ENCODE results near the gene MCF2L2. TPM values are rescaled to one million over a fixed set of nuclear protein-coding genes. Genes with fewer than 3 reads are reported as not detected.

MCF2L2 gene
- total and polyA plus RNA-seq, 2 donors (not counting 3 experiments of a cell fraction or from before 2014, with no cell fraction given) = 0.15 to 1.1 TPM

DNA sequence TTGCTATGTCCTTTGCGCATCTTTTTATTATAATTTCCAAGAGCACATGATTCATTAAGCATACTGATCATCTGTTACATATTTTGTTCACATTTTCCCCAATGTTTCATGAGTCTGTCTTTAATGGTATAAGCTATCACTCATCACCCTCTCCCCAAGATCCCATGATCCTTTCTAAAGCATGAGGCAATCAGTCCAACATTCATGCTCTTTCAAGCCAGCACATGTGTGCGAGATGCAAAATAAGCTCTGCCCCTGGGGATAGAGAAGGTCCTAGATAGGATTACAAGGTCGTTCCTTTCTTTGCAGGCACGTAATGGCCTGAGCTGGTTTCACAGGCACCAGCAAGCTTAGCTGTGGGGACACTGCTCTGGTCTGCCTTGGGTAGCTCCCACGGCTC, 207.6 kb downstream of the MCF2L2 start:
- no peaks in the 10 kb centered on the region for H3K9me3 ChIP-seq (replicated peaks; ENCODE audit: control insufficient read depth, insufficient read depth, low read length)
- no peak overlapping the region for H3K27ac ChIP-seq (ENCODE audit: insufficient read depth, low read depth, low read length)
- intact Hi-C loops (cut with micrococcal nuclease) (no loop called here), dilution Hi-C loops (cut with MboI; ENCODE audit: extremely low pct_ligation_motif_present, low sequenced_read_pairs) (no loop called here)
- H3K79me2 ChIP-seq (ENCODE audit: control insufficient read depth, insufficient read depth, low read length) = no peaks in the 10 kb centered on the region
- H3K27me3 ChIP-seq (ENCODE audit: control insufficient read depth in 2 of 2, insufficient read depth in 2 of 2, low read length in 2 of 2) = peaks cover 0 to 7% of the 10 kb centered on the region in 2 experiments
- no peaks in the 10 kb centered on the region for H3K9me1 ChIP-seq (replicated peaks; ENCODE audit: control insufficient read depth, extremely low read depth, insufficient read depth, low read length)
- no peak for DNase-seq (ENCODE audit: low read depth, low spot score)
- no peak overlapping the region for H3K4me2 ChIP-seq (ENCODE audit: insufficient read depth, low read length)
- no peaks in the 10 kb centered on the region for H3K4me1 ChIP-seq (ENCODE audit: control insufficient read depth, extremely low read depth, insufficient read depth, low read length)
- H3K4me3 ChIP-seq (replicated peaks in 1 of 3; ENCODE audit: insufficient read depth in 1 of 3, low read depth in 1 of 3, low read length in 3 of 3) = no peak overlapping the region
- no peak overlapping the region for H3K9ac ChIP-seq (replicated peaks; ENCODE audit: extremely low read depth, insufficient read depth, low read length)
- H2AFZ ChIP-seq (ENCODE audit: low read depth, low read length) = no peak overlapping the region
- ChIA-PET CTCF (interaction anchor here (0.6 to 1.1 kb wide), 2 partner anchors 35 to 1654 kb away, joined by 3 read pairs; no protein-coding TSS in a partner anchor), POLR2A (no interaction called here)
- TF ChIP-seq EZH2 (IDR thresholded peaks at IDR 0.05; ENCODE audit: borderline replicate concordance, low read depth, low read length, severe bottlenecking) = no peak
- TF ChIP-seq GATA2 (IDR thresholded peaks at IDR 0.05; ENCODE audit: insufficient read depth, insufficient read length, low read depth, low read length) = no peak
- TF ChIP-seq, protein P1, sequence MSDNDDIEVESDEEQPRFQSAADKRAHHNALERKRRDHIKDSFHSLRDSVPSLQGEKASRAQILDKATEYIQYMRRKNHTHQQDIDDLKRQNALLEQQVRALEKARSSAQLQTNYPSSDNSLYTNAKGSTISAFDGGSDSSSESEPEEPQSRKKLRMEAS (IDR thresholded peaks at IDR 0.05; ENCODE audit: insufficient read depth, insufficient read length) = no peak
- TF ChIP-seq MYC (IDR thresholded peaks at IDR 0.05; ENCODE audit: low read depth, low read length) = no peak
- H4K20me1 ChIP-seq (replicated peaks; ENCODE audit: control insufficient read depth, extremely low read depth, insufficient read depth, low read length) = no peaks in the 10 kb centered on the region
- no TSS peak for BruUV-seq (replicated peaks)
- H3K36me3 ChIP-seq (ENCODE audit: control insufficient read depth in 2 of 2, extremely low read depth in 1 of 2, insufficient read depth in 2 of 2, low read length in 2 of 2) = no peaks in the 10 kb centered on the region
- FAIRE-seq = no peak

DNA sequence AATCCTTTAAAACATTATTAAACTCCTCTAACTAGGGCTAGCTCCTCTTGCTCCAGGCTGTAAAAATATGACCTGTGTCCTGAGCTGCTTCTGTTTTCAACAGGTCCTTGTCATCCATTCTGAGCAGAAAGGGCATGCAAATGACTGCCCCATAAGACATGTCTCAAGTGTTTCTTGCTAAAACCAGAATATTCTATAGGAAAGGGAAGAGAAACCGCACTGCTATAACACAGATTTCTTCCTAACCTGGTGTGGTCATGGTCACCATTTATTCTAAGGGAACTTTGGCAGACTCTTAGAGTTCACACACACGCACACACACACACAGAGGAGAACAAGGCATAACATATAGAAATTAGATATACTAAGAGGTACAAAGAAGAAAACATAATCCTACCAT, 209.6 kb downstream of the MCF2L2 start:
- no peak overlapping the region for H3K9ac ChIP-seq (replicated peaks; ENCODE audit: extremely low read depth, insufficient read depth, low read length)
- H3K4me2 ChIP-seq (ENCODE audit: insufficient read depth, low read length) = no peak overlapping the region
- no peak overlapping the region for H3K27ac ChIP-seq (ENCODE audit: insufficient read depth, low read depth, low read length)
- peaks cover 0 to 1% of the 10 kb centered on the region in 2 experiments for H3K27me3 ChIP-seq (ENCODE audit: control insufficient read depth in 2 of 2, insufficient read depth in 2 of 2, low read length in 2 of 2)
- no peak overlapping the region for H2AFZ ChIP-seq (ENCODE audit: low read depth, low read length)
- ChIA-PET CTCF (no interaction called here), POLR2A (no interaction called here)
- H3K9me3 ChIP-seq (replicated peaks; ENCODE audit: control insufficient read depth, insufficient read depth, low read length) = no peaks in the 10 kb centered on the region
- no peaks in the 10 kb centered on the region for H3K9me1 ChIP-seq (replicated peaks; ENCODE audit: control insufficient read depth, extremely low read depth, insufficient read depth, low read length)
- DNase-seq (ENCODE audit: low read depth, low spot score) = no peak
- no peaks in the 10 kb centered on the region for H3K4me1 ChIP-seq (ENCODE audit: control insufficient read depth, extremely low read depth, insufficient read depth, low read length)
- no peak for FAIRE-seq
- dilution Hi-C loops (cut with MboI; ENCODE audit: extremely low pct_ligation_motif_present, low sequenced_read_pairs) (no loop called here), intact Hi-C loops (cut with micrococcal nuclease) (no loop called here)
- no peak overlapping the region for H3K4me3 ChIP-seq (replicated peaks in 1 of 3; ENCODE audit: insufficient read depth in 1 of 3, low read depth in 1 of 3, low read length in 3 of 3)
- H3K36me3 ChIP-seq (ENCODE audit: control insufficient read depth in 2 of 2, extremely low read depth in 1 of 2, insufficient read depth in 2 of 2, low read length in 2 of 2) = no peaks in the 10 kb centered on the region
- no TSS peak for BruUV-seq (replicated peaks)
- H4K20me1 ChIP-seq (replicated peaks; ENCODE audit: control insufficient read depth, extremely low read depth, insufficient read depth, low read length) = no peaks in the 10 kb centered on the region
- no peaks in the 10 kb centered on the region for H3K79me2 ChIP-seq (ENCODE audit: control insufficient read depth, insufficient read depth, low read length)
- TF ChIP-seq EZH2 (IDR thresholded peaks at IDR 0.05; ENCODE audit: borderline replicate concordance, low read depth, low read length, severe bottlenecking) (no peak), JUN (IDR thresholded peaks at IDR 0.05; ENCODE audit: borderline replicate concordance, insufficient read depth, insufficient read length, low read depth) (no peak), FOS (IDR thresholded peaks at IDR 0.05; ENCODE audit: borderline replicate concordance, insufficient read depth, low read length) (no peak)
- TF ChIP-seq, protein P1 (IDR thresholded peaks at IDR 0.05; ENCODE audit: insufficient read depth, insufficient read length) = no peak
